ENCODE measurements around the gene SRRT.

The SRRT gene, protein sequence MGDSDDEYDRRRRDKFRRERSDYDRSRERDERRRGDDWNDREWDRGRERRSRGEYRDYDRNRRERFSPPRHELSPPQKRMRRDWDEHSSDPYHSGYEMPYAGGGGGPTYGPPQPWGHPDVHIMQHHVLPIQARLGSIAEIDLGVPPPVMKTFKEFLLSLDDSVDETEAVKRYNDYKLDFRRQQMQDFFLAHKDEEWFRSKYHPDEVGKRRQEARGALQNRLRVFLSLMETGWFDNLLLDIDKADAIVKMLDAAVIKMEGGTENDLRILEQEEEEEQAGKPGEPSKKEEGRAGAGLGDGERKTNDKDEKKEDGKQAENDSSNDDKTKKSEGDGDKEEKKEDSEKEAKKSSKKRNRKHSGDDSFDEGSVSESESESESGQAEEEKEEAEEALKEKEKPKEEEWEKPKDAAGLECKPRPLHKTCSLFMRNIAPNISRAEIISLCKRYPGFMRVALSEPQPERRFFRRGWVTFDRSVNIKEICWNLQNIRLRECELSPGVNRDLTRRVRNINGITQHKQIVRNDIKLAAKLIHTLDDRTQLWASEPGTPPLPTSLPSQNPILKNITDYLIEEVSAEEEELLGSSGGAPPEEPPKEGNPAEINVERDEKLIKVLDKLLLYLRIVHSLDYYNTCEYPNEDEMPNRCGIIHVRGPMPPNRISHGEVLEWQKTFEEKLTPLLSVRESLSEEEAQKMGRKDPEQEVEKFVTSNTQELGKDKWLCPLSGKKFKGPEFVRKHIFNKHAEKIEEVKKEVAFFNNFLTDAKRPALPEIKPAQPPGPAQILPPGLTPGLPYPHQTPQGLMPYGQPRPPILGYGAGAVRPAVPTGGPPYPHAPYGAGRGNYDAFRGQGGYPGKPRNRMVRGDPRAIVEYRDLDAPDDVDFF

DNA sequence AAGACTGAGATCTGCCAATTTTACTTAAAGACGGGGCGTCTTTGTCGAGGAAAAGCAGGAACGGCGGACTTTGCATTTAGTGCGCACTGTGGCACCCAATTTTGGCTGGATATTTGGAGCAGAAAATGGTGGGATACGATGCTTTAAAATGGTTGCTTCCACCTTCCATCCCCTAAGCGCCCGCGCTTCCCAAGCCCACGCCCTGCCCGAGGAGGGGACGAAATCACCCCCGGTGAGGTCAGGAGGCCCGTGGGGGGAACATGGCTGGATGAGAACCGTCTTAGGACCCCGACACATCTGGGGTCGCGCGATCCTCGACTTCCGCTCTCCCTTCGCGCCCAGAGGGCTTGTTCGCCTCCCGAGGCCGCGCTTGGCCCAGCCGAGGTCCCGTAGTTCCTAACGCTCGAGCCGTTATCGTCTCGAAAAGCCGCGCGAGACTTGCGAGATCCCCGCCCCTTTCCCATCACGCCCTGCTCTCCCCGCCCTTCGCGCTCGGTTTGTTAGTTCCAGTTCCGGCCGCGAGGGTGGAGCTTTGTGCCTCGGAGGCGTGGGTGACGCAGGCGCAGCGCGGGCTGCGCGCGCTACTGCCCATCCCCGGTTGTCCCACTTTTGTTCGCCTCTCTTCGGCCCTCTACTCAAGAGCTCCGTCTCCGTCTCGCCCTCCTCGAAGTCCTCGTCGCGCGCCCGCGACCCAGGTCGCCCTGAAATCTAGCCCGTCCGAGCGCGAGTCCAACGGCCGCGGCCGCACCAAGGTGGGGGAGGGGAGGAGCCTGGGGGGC, at the start of gene SRRT:
SRRT (plus strand) TSS at position 527 of the 779 bp plus-strand sequence. CDS start 488 bp downstream, outside the sequence.
- DNase-seq = peak; percentile 75 to 99 (median 96)

DNA sequence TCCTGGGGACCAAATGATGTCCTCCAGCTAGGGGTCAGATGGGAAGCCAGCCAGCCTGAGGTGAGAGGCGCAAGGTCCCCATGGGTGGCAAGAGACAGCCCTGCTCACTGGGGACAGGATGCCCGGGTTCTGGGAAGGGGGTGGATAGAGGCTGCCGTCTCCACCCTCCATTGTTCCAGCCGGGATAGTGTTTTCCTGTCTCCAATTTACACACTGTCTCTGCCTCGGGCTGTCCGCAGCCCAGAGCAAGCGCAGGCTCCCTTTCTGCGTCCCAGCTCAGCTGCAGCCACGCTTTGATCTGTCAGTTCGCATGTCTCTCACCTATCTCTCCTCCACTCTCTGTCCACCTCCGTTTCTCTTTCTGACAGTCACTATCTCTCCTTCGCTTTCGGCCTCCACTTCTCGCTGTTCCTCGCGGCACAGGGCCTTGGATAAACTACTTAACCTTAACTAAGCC, 49.7 kb upstream of the SRRT start:
- DNase-seq = no peak

DNA sequence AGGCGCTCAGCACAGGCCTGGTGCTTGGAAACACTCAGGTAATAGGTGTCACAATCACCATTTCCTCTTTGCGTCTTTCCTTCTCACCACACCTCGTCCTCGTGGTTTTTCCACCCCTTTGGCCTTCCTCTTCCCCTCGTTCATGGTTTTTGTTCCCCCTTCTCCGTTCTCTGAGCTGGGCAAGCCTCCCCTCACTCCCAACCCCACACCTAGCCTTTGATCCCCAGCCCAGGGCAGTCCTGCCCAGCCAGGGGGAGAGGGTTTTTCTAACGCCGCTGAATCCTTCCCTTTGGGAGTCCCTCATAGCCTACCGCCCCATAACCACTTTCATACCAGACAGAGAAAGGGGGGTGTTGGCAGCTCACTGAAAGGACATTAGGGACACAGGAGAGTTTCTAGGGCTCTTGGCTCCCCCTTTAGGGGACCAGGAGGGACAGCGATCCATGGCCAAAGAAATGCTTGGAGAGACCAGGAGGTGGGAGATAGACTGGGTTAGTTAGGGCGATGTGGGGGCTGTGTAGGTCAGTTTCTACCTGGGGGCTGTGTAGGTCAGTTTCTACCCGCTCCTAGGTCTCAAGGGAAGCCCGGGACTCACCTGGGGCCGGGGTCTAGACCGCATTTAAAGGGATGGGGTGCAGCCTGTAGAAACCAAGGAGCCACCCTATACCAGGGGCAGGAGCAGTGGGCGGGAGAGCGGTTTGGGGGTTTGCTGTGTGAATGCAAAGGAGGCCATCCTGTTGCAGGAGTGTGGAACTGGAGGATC, 49.0 kb upstream of the SRRT start:
- no peak for DNase-seq

DNA sequence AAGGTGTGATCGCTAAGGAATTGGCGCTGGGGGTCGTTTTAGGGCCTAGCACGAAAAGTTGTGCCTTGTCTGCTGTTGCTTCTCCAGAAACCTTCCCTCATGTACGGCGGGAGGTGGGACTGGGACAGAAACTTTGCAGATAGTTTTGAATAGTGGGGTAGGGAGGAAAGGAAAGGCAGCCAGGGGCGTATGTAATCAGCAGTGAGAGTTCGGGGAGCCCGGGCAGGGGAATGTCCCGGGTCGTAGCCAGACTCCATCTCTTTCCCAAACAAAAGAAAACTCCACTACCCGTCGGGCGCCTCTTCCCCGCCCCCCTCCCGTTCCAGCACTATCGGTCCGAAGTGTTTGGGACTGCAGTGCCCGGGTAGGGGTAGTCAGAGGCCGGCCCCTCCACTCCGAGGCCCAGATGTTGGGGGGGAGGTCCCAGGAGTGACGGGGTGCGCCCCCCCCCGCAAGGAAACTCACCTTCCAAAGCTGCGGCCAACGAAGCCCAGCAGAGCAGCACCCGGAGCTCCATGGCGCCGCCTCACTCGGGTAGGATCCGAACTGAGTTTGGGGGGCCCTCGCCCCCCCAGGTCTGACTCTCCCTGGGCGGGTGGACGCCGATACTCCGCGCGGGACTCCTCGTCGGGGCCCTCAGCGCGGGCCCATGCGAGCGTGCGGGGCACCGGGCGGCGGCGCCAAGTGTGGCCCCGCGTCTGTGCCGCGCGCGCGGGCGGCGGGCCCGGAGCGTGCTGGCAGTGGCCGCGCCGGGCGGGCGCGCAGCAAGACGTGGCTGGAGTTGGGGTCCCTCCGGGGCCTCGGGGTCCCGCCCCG, 48.2 kb upstream of the SRRT start:
- DNase-seq = no peak

DNA sequence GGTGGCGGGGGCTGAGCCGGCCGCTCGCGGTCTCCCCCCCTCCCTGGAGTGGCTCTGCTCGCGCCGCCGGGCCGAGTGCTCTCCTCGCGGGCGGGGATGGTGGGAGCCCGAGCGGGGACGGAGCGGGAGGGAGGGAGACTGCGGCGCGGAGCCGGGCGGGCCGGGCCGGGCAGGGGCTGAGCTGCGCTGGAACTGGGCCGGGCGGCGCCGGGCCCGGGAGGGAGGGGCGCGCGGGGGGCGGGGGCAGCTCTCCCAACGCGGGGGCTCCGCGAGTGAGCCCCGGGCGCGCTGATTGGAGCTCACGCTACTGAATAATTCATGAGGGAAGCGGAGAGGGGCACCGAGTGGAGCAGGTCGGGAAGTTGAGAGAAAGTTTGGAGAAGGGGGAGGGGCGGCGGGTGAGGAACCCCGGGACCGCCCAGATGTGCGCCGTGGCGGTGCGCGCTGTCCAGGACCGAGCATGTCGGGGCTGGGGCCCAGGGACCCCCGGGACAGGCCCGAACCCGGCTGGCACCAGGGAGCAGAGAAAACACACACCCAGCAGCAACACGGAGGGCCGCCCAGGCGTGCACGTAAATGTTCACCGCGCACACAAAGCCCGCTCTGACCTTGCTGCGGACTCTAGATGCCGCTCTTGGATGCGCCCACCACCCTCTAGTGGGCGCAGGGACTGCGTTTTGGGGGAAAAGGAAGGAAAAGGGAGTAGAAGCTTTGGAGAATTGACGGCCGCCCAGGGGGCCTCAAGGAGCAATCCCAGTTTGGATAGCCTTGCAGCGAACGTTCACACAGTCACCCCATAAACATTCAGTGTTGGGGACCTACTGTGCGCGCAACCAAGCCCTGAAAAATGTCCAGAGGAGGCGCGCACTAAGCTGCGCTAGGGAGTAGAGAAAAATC, 47.3 kb upstream of the SRRT start, which contains the start of gene EPHB4:
EPHB4 (minus strand) TSS at position 194 of the 897 bp plus-strand sequence. CDS start 493 bp downstream, outside the sequence.
- peak in 22 of 51 donors; percentile 3 to 40 (median 18) for DNase-seq

DNA sequence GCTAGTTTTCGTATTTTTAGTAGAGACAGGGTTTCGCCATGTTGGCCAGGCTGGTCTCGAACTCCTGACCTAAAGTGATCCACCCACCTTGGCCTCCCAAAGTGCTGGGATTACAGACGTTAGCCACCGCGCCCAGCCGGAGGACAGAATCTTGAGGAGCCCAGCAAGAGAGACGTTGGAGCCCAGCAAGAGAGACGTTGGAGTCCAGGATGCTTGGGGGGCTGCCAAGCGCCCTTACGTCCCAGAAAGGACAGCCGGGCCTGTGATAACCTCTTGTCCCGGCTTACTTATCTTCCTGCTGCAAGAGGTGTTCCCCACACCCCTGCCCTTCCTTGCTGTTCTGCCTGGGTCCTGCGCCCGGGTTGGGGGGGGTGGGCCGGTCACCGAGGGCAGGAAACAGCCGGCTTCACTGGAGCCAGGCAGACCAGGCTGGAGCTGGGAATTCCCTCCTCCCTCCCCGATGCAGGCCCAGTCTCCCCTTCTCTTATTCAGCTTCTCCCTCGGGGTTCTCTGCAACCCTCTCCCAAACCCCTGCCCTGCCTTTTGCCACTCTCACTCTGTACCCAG, 45.7 kb upstream of the SRRT start:
- DNase-seq = no peak

DNA sequence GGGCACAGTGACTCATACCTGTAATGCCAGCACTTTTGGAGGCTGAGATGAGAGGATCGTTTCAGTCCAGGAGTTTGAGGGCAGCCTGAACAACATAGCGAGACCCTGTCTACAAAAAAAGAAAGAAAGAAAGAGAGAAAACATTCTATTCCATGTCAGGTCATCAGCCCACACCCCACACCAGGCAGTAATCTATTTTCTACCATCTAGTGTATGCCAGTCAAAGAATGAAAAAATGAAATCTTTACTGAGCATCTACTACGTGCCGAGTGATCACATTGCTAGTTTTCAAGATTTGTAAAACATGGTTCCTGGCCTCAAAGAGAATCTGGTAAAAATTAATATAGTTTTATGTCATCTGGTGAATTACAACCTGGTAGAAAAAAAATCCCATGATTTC, 44.5 kb upstream of the SRRT start:
- no peak for DNase-seq

DNA sequence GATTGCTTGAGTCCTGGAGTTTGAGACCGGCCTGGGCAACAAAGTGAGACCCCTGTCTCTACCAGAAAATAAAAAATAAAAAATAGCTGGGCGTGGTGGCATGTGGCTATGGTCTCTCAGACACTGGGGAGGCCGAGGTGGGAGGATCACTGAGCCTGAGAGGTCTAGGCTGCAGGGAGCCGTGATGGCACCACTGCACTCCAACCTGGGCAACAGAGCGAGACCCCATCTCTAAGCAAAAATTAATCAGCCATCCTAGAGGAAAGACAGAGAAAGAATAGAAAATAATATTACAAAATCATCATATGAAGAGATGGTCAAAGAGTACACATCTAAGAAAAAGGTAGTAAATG, 42.6 kb upstream of the SRRT start:
- no peak for DNase-seq

DNA sequence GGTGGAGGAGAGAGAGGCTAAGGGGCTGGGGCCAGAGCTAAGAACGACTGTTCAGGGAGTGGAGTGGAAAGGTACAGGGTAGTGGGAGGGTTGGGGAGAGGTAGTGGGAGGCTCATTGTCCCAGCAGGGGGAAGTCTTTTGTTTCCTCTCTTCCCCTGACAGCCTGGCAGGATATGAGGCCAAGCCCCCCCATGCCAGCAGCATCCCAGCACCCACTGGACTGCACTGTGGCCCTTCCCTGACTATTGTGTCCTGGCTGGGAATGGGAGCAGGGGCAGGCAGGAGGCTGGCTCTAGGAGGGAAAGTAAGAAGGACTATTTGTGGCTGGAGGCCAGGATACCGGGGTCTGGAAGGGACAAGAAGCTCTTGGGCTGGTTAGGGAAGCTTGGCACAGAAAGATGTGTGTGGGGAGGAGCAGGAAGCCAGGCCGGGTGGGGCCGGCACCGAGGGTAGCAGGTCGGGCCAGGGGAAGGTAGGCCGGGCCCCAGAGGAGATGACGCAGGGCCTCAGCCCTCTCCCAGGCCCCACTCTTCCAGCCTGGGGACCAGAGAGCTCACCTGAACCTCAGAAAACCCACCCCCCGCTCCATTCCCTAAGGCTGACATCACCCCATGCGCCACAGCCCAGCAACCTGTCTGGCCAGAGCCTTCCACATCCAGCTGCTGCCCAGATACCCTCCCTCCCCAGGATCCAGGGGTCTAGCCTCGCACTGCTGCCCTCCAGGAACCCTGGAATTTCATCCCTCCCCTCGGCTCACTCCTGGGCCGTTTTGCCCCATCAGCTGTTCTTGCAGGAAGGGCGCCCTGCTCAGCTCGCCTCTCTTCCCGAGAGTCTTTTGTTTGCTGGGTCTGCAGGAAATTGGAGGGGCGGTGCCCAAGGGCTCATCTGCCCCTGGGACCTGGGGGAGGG, 38.7 kb upstream of the SRRT start:
- DNase-seq = peak in 1 of 51 donors; percentile 1

DNA sequence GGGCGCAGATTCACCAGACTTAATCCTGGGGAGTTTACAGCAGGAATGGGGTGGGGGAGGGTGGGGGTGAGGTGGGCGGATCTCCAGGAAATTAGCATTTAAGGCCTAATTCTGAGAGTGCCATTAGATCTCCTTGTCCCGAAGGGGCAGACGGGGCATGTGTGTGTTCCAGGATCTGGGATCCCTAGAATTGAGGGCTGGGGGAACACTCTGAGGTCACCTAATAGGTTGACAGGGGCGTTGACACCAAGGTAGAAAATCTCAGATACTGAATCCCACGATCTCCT, 38.1 kb upstream of the SRRT start:
- no peak for DNase-seq

DNA sequence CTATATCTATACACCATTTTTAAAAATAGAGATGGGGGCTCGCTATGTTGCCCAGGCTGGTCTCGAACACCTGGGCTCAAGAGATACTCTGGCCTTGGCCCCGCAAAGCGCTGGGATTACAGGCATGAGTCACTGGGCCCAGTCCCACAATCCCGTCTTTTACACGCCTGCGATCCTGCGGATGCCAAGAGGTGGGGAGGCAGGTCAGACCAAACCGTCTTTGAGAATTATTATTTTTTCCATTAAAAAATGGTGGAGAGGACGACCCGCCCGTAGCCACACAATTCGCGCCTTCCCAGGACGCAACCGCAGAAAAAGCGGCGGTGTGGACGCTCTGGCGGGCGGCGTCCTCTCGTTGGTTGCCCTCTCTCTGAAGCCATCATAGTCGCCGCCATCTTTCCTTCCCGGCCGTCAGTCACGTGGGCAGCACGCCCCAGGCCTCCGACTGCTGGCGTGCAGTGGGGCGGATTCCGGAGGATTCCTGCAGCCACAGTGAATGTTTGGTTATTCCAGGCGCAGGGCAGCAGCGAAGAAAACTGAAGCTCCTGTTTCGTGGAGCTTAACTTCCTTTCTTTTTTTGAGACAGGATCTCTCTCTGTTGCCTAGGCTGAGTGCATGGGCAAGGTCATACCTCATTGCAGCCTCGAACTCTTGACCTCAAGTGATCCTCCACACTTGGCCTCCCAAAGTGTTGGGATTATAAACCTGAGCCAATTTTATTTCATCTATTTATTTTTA, 37.6 kb upstream of the SRRT start:
- DNase-seq = peak; percentile 50 to 94 (median 81)

DNA sequence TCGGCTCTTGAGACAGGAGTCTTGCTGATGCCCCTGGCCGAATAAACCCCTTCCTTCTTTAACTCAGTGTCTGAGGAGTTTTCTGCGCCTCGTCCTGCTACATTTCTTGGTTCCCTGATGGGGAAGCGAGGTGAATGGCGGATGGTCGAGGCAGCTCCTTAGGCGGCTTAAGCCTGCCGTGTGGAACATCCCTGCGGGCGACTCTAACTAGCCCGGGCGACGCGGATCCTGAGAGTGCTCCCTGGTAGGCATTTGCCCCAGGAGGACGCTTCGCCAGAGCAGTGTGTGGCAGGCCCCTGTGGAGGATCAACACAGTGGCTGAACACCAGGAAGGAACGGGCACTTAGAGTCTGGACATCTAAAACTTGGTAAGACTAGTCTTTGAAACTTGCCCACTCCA, 35.5 kb upstream of the SRRT start:
- DNase-seq = no peak

DNA sequence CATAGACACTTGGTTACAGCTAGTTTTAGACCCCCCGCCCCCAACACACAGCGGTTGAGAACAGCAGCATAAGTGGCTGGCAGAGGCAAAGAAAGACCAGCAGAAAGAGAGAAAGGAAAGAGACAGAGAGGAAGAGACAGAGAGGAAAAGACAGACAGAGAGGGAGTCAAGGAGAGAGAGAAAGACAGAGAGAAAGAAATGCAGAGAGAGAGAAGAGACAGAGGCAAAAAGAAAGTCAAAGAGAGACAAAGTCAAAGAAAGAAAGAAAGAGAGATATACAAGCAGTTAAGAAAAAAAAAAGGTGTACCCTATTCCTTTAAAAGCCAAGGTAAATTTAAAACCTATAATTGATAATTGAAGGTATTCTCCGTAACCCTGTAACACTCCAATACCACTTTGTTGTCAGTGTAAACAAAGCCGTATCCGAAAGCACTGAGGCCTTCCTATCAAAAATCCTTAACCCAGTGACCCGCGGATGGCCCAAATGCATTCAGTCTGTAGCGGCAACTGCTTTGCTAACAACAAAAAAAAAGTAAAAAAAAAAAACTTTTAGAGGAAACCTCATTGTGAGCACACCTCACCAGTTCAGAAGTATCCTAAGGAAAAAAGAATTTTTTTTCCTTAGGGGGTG, 34.3 kb upstream of the SRRT start:
- no peak for DNase-seq

DNA sequence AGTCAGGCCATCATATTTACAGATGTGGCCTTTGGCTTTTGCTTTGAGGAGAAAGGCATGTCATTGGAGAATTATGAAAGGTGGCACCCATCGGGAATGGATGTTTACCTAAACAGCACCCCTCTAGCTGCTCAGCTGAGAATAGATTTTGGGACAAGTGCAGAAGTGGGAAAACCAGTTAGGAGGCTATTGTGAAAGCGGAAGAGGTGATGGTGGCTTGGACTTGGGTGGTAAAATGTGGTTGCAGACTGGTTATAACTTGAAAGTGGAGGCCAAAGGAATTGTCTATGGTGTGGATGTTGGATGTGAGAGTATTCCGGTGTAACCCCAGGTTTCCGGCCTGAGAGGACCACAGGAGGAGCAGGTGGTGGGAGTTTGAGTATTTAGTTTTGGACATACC, 27.5 kb upstream of the SRRT start:
- no peak for DNase-seq

DNA sequence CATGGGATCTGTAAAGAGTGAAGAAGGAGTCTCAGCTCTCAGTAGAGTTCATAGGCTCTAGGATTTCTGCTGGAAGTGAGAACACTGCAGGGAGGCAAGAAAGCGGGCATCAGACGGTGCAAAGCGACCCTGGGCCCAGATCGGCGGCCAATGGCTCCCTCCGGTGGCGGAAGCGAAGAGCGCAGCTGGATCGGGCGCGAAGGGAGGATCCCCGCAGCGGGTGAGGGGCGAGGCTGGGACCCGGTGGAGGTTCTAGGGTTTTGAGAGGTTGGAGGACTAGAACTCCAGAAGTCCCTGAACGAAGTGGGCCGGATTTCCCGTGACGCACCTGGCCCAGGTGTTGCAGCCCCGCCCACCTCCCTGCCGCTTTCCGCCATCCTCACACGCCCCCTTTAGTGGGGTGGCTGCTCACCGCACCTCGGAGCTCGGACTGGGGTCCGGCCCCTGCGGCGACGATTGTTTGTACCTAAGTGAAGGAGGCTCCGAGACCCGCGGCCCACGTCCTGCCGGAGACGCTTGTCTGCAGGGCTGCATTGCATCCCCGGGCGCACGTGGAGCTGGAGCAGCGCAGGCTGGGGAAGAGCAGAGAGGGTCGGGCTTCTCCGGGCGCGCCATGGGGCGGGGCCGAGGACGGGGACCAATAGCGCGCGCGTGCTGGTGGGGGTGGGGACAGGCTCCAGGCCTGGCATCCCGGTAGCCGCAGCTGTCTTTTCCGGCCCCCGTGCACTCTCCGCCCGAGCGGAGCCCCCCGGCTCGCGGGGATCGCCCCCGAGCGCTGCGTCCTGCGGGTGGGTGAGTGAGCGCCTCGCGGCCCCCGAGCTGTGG, 22.6 kb upstream of the SRRT start, which contains the start of gene SLC12A9:
SLC12A9 (plus strand) TSS at position 666 of the 825 bp plus-strand sequence. CDS start 1,485 bp downstream, outside the sequence.
- peak; percentile 27 to 92 (median 77) for DNase-seq

All from hypothalamus (tissue), 51 donors.